ENCODE measurements around the gene OR7G1.

The OR7G1 gene

GRCh38 chr19:9150650-9151049 is 35.1 kb upstream of the OR7G1 start:
- no peak for DNase-seq (ENCODE audit: low read depth)
- no peak for TF ChIP-seq CTCF (IDR thresholded peaks at IDR 0.05; ENCODE audit: low read depth, low read length, missing control alignments)
- no peak overlapping the region for H3K4me3 ChIP-seq (ENCODE audit: low read depth, low read length)

- no peak for TF ChIP-seq CTCF (IDR thresholded peaks at IDR 0.05; ENCODE audit: low read depth, low read length, missing control alignments)
- no peak for DNase-seq (ENCODE audit: low read depth)
Measured at GRCh38 chr19:9149997-9150396, 34.4 kb upstream of the OR7G1 start.

GRCh38 chr19:9148697-9149096 is 33.1 kb upstream of the OR7G1 start:
- DNase-seq (ENCODE audit: low read depth): no peak
- no peak overlapping the region for H3K4me3 ChIP-seq (ENCODE audit: low read depth, low read length)
- no peak for TF ChIP-seq CTCF (IDR thresholded peaks at IDR 0.05; ENCODE audit: low read depth, low read length, missing control alignments)

More at GRCh38 chr19:9149997-9150396, 34.4 kb upstream of the OR7G1 start:
- no peak overlapping the region for H3K4me3 ChIP-seq (ENCODE audit: low read depth, low read length)

- TF ChIP-seq CTCF (IDR thresholded peaks at IDR 0.05; ENCODE audit: low read depth, low read length, missing control alignments): no peak
- no peak overlapping the region for H3K4me3 ChIP-seq (ENCODE audit: low read depth, low read length)
- DNase-seq (ENCODE audit: low read depth): no peak
Measured at GRCh38 chr19:9146882-9147281, 31.3 kb upstream of the OR7G1 start.

- H3K4me3 ChIP-seq (ENCODE audit: low read depth, low read length): no peak overlapping the region
- no peak for DNase-seq (ENCODE audit: low read depth)
- no peak for TF ChIP-seq CTCF (IDR thresholded peaks at IDR 0.05; ENCODE audit: low read depth, low read length, missing control alignments)
Measured at GRCh38 chr19:9144920-9145319, 29.4 kb upstream of the OR7G1 start.

- TF ChIP-seq CTCF (IDR thresholded peaks at IDR 0.05; ENCODE audit: low read depth, low read length, missing control alignments): no peak
- H3K4me3 ChIP-seq (ENCODE audit: low read depth, low read length): peak within 1 kb of the TSS; percentile 94
- DNase-seq (ENCODE audit: low read depth): peak; percentile 89
Measured at GRCh38 chr19:9140159-9140874, 24.8 kb upstream of the OR7G1 start, which contains the start of gene ZNF317. TSS of gene ZNF317 (plus strand) at chr19:9140397. CDS start at chr19:9156017, 15,620 bp downstream.

GRCh38 chr19:9139609-9140158 is 24.1 kb upstream of the OR7G1 start:
- H3K4me3 ChIP-seq (ENCODE audit: low read depth, low read length): peak overlapping the region; percentile 94
- TF ChIP-seq CTCF (IDR thresholded peaks at IDR 0.05; ENCODE audit: low read depth, low read length, missing control alignments): no peak
- no peak for DNase-seq (ENCODE audit: low read depth)
